ENCODE results near the gene AKAP1. TPM values are rescaled to one million over a fixed set of nuclear protein-coding genes. Genes with fewer than 3 reads are reported as not detected.

Gene AKAP1
- total RNA-seq, 2 experiments from 2014 or later, result 20.3 to 23.1 TPM

DNA sequence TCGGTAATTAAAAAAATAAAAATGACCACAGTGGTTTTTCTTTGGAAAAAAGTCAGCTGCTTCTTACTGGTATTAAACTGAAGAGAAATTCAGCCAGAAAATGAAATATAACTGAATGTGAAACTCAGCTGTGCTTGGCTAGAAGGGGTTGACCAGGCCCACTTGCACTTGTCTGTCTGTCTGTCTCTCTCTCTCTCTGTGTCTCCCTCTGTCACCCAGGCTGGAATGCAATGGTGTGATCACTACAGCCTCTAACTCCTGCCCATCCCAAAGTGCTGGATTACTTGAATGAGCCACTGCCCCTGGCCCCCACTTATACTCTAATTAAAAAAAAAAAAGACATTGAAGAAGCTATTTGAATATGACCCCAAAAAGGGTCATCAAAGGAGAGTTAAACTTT is 17.3 kb upstream of the AKAP1 start:
- no peaks in the 10 kb centered on the region for H3K36me3 Mint-ChIP-seq (ENCODE audit: low read depth)
- POLR2A ChIA-PET, result interaction anchor here (0.6 kb wide), 1 partner anchor 757 kb away, joined by 3 read pairs; no protein-coding TSS in a partner anchor
- no peak overlapping the region for H3K4me3 Mint-ChIP-seq

DNA sequence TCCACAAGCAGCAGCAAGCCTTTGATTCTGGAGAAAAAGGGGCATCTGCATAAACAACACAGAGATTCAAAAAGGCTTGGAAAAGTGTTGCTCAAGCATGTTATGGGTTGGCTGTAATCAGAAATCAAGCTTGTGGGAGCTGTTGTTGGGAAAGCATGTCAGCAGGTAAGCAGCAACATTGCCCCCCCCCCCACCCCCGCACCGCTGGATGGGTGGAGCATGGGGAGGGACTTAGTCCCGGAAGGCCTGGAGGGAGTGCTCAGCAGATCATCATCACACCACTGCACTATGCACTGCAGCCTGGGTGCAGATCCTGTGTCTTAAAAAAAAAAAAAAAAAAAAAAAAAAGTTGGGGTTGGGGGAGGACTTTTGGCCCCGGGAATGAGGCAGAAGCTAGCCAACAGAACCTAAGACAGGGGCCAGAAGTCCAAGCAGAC is 16.8 kb upstream of the AKAP1 start:
- no peak overlapping the region for H3K4me3 Mint-ChIP-seq

More for the DNA sequence above, 17.3 kb upstream of the AKAP1 start:
- Histone ChIP-seq H3K4me3 (ENCODE audit: low read length) (no peak overlapping the region), H3K27ac (ENCODE audit: low read depth in 1 of 2, low read length in 2 of 2) (no peak overlapping the region), H3K27me3 (ENCODE audit: control insufficient read depth in 1 of 2, insufficient read depth in 2 of 2, low read length in 2 of 2) (peaks cover 0 to 3% of the 10 kb centered on the region in 2 experiments), H3K4me1 (ENCODE audit: insufficient read depth, low read length) (no peaks in the 10 kb centered on the region), H3K36me3 (ENCODE audit: insufficient read depth, low read length) (no peaks in the 10 kb centered on the region), H3K9me3 (ENCODE audit: control insufficient read depth in 1 of 2, insufficient read depth in 1 of 2, low read length in 2 of 2) (no peaks in the 10 kb centered on the region)
- no peak for ATAC-seq (ENCODE audit: poor library complexity)
- H3K9me3 Mint-ChIP-seq, result no peaks in the 10 kb centered on the region
- no peak overlapping the region for H3K27ac Mint-ChIP-seq
- no peak for DNase-seq
- no peaks in the 10 kb centered on the region for H3K4me1 Mint-ChIP-seq (ENCODE audit: low read depth)
- H3K27me3 Mint-ChIP-seq, result peaks cover 24% of the 10 kb centered on the region
- TF ChIP-seq CTCF (IDR thresholded peaks at IDR 0.05), result no peak
- CTCF ChIA-PET, result no interaction called here
- intact Hi-C loops (cut with DNase I, micrococcal nuclease), result no loop called here

DNA sequence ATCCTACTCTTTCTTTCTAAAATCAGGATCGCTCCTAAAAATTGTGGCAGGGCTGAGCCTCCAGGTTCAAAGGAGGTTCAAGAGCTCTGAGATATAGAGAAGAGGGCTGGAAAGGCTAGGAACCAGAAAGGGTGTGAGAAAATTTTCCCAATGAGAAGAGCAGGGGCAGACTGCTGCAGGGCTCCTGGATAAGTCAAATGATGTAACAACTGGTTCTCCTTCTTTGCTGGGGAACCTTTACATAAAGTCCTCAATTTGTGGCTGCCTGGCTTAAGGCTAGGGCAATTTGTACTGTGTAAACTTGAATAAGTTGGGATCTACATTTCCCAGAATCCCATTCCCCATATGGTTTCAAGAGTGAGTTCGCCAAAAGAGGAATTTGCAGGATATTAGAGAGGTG is 16.3 kb upstream of the AKAP1 start:
- no peaks in the 10 kb centered on the region for H3K4me1 ChIP-seq (ENCODE audit: insufficient read depth, low read length)
- no peaks in the 10 kb centered on the region for H3K36me3 Mint-ChIP-seq (ENCODE audit: low read depth)
- no peak overlapping the region for H3K27ac Mint-ChIP-seq
- no peak for DNase-seq
- ChIA-PET CTCF (no interaction called here), POLR2A (no interaction called here)
- ATAC-seq (ENCODE audit: poor library complexity), result no peak
- no peaks in the 10 kb centered on the region for H3K9me3 Mint-ChIP-seq
- peaks cover 0 to 3% of the 10 kb centered on the region in 2 experiments for H3K27me3 ChIP-seq (ENCODE audit: control insufficient read depth in 1 of 2, insufficient read depth in 2 of 2, low read length in 2 of 2)
- H3K4me3 ChIP-seq (ENCODE audit: low read length), result no peak overlapping the region
- no peak overlapping the region for H3K4me3 Mint-ChIP-seq
- intact Hi-C loops (cut with DNase I, micrococcal nuclease), result no loop called here
- peaks cover 23% of the 10 kb centered on the region for H3K27me3 Mint-ChIP-seq
- H3K9me3 ChIP-seq (ENCODE audit: control insufficient read depth in 1 of 2, insufficient read depth in 1 of 2, low read length in 2 of 2), result no peaks in the 10 kb centered on the region
- TF ChIP-seq CTCF (IDR thresholded peaks at IDR 0.05), result no peak
- no peaks in the 10 kb centered on the region for H3K4me1 Mint-ChIP-seq (ENCODE audit: low read depth)
- H3K36me3 ChIP-seq (ENCODE audit: insufficient read depth, low read length), result no peaks in the 10 kb centered on the region
- H3K27ac ChIP-seq (ENCODE audit: low read depth in 1 of 2, low read length in 2 of 2), result no peak overlapping the region

More for the DNA sequence above, 16.8 kb upstream of the AKAP1 start:
- Histone ChIP-seq H3K27ac (ENCODE audit: low read depth in 1 of 2, low read length in 2 of 2) (no peak overlapping the region), H3K4me3 (ENCODE audit: low read length) (no peak overlapping the region), H3K9me3 (ENCODE audit: control insufficient read depth in 1 of 2, insufficient read depth in 1 of 2, low read length in 2 of 2) (no peaks in the 10 kb centered on the region), H3K27me3 (ENCODE audit: control insufficient read depth in 1 of 2, insufficient read depth in 2 of 2, low read length in 2 of 2) (peaks cover 0 to 3% of the 10 kb centered on the region in 2 experiments), H3K36me3 (ENCODE audit: insufficient read depth, low read length) (no peaks in the 10 kb centered on the region), H3K4me1 (ENCODE audit: insufficient read depth, low read length) (no peaks in the 10 kb centered on the region)
- Mint-ChIP-seq H3K27ac (no peak overlapping the region), H3K4me1 (ENCODE audit: low read depth) (no peaks in the 10 kb centered on the region), H3K36me3 (ENCODE audit: low read depth) (no peaks in the 10 kb centered on the region), H3K27me3 (peaks cover 24% of the 10 kb centered on the region), H3K9me3 (no peaks in the 10 kb centered on the region)
- DNase-seq (peak in 1 of 14 experiments; percentile 4), ATAC-seq (ENCODE audit: poor library complexity) (no peak)
- POLR2A ChIA-PET, result interaction anchor here (0.6 kb wide), 1 partner anchor 757 kb away, joined by 3 read pairs; no protein-coding TSS in a partner anchor
- CTCF ChIA-PET, result no interaction called here
- TF ChIP-seq CTCF (IDR thresholded peaks at IDR 0.05), result no peak
- intact Hi-C loops (cut with DNase I, micrococcal nuclease), result no loop called here

Data from CD4-positive, alpha-beta T cell (primary cell).